ENCODE measurements around the gene PPP1R8. TPM values are rescaled to one million over a fixed set of nuclear protein-coding genes. Genes with fewer than 3 reads are reported as not detected.
"Not testable (repeated sequence)": the region's sequence is repeated elsewhere in the genome, so short reads cannot be mapped to it uniquely, and the experiment has no call there.

PPP1R8 gene
- total RNA-seq, 2 experiments from 2014 or later, result 55.8 to 57.5 TPM

DNA sequence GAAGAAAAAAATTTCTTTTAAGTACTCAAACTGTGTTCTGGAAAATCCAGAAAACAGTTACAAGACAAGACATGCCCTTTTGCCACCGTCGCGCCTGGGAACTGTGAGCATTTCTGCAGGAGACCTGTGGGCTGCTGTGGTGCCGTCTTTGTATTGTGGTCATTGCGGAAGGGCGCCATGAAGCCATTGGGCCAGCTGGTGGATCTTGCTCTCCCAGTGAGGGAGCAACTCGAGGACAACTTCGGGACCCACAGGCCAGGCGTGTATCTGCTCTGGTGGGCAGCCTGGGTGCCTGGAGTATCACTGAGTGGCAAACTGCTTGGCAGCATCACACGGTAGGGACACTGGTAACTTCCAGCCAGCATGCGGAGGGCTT is 38.0 kb downstream of the PPP1R8 start:
- H3K36me3 Mint-ChIP-seq (ENCODE audit: low read depth), result peaks cover 3% of the 10 kb centered on the region
- ChIA-PET POLR2A (no interaction called here), CTCF (no interaction called here)
- no peaks in the 10 kb centered on the region for H3K27me3 Mint-ChIP-seq
- peaks cover 58% of the 10 kb centered on the region for H3K4me1 Mint-ChIP-seq
- H3K9me3 Mint-ChIP-seq, result no peaks in the 10 kb centered on the region
- H3K4me3 Mint-ChIP-seq, result peak overlapping the region; percentile 66
- H3K27ac Mint-ChIP-seq, result peak overlapping the region; percentile 95
- no peak for DNase-seq

- ChIA-PET CTCF (interaction anchor here (0.6 kb wide), 1 partner anchor 109 kb away, joined by 4 read pairs; no protein-coding TSS in a partner anchor), POLR2A (no interaction called here)
- peak overlapping the region; percentile 66 for H3K4me3 Mint-ChIP-seq
- no peaks in the 10 kb centered on the region for H3K9me3 Mint-ChIP-seq
- peaks cover 56% of the 10 kb centered on the region for H3K4me1 Mint-ChIP-seq
- peak; percentile 82 for DNase-seq
- H3K36me3 Mint-ChIP-seq (ENCODE audit: low read depth), result peaks cover 3% of the 10 kb centered on the region
- H3K27ac Mint-ChIP-seq, result peak overlapping the region; percentile 95
- H3K27me3 Mint-ChIP-seq, result no peaks in the 10 kb centered on the region
These were observed 38.5 kb downstream of the PPP1R8 start for GRCh38 chr1:27868932-27869718.

- no peaks in the 10 kb centered on the region for H3K27me3 Mint-ChIP-seq
- H3K27ac Mint-ChIP-seq, result peak overlapping the region; percentile 95
- H3K36me3 Mint-ChIP-seq (ENCODE audit: low read depth), result peaks cover 3% of the 10 kb centered on the region
- ChIA-PET POLR2A (no interaction called here), CTCF (interaction anchor here (0.6 kb wide), 1 partner anchor 108 kb away, joined by 4 read pairs; no protein-coding TSS in a partner anchor)
- H3K4me1 Mint-ChIP-seq, result peaks cover 52% of the 10 kb centered on the region
- DNase-seq, result no peak
- no peaks in the 10 kb centered on the region for H3K9me3 Mint-ChIP-seq
- peak overlapping the region; percentile 66 for H3K4me3 Mint-ChIP-seq
These were observed 39.1 kb downstream of the PPP1R8 start for GRCh38 chr1:27869719-27870085.

GRCh38 chr1:27871076-27871475 is 40.5 kb downstream of the PPP1R8 start:
- H3K36me3 Mint-ChIP-seq (ENCODE audit: low read depth); POLR2A ChIA-PET; H3K27ac Mint-ChIP-seq; CTCF ChIA-PET; H3K4me3 Mint-ChIP-seq; H3K9me3 Mint-ChIP-seq; DNase-seq; H3K27me3 Mint-ChIP-seq: not testable (repeated sequence)
- H3K4me1 Mint-ChIP-seq, result peaks cover 49% of the 10 kb centered on the region

- ChIA-PET POLR2A (no interaction called here), CTCF (interaction anchor here (1.6 kb wide), 1 partner anchor 87 kb away, joined by 4 read pairs; the partner anchor contains the start of gene XKR8)
- Mint-ChIP-seq H3K36me3 (ENCODE audit: low read depth) (peaks cover 3% of the 10 kb centered on the region), H3K27ac (peak within 1 kb of the TSS; percentile 87), H3K27me3 (no peaks in the 10 kb centered on the region), H3K9me3 (no peaks in the 10 kb centered on the region), H3K4me1 (peaks cover 42% of the 10 kb centered on the region), H3K4me3 (peak within 1 kb of the TSS; percentile 91)
- peak; percentile 77 for DNase-seq
These were observed 41.6 kb downstream of the PPP1R8 start, which contains the start of gene THEMIS2 for GRCh38 chr1:27872059-27872801. Gene THEMIS2, plus strand, starts transcription at chr1:27872544. Its CDS starts 28 bp downstream, at chr1:27872572.

GRCh38 chr1:27872802-27873551 is 42.4 kb downstream of the PPP1R8 start:
- peaks cover 3% of the 10 kb centered on the region for H3K36me3 Mint-ChIP-seq (ENCODE audit: low read depth)
- peak; percentile 34 for DNase-seq
- H3K9me3 Mint-ChIP-seq, result no peaks in the 10 kb centered on the region
- H3K27ac Mint-ChIP-seq, result peak overlapping the region; percentile 87
- POLR2A ChIA-PET, result no interaction called here
- peak overlapping the region; percentile 91 for H3K4me3 Mint-ChIP-seq
- CTCF ChIA-PET, result interaction anchor here (1.6 kb wide), 1 partner anchor 86 kb away, joined by 4 read pairs; the partner anchor contains the start of gene XKR8
- no peaks in the 10 kb centered on the region for H3K27me3 Mint-ChIP-seq
- peaks cover 46% of the 10 kb centered on the region for H3K4me1 Mint-ChIP-seq

- CTCF ChIA-PET, result interaction anchor here (1.2 to 1.6 kb wide), 2 partner anchors 16 to 86 kb away, joined by 3 to 4 read pairs; partner anchors contain the start of gene XKR8
- no peaks in the 10 kb centered on the region for H3K27me3 Mint-ChIP-seq
- no peaks in the 10 kb centered on the region for H3K9me3 Mint-ChIP-seq
- peaks cover 45% of the 10 kb centered on the region for H3K4me1 Mint-ChIP-seq
- POLR2A ChIA-PET, result no interaction called here
- peak overlapping the region; percentile 87 for H3K27ac Mint-ChIP-seq
- no peak for DNase-seq
- H3K4me3 Mint-ChIP-seq, result peak overlapping the region; percentile 91
- peaks cover 3% of the 10 kb centered on the region for H3K36me3 Mint-ChIP-seq (ENCODE audit: low read depth)
These were observed 43.2 kb downstream of the PPP1R8 start for GRCh38 chr1:27873671-27874384.

- Mint-ChIP-seq H3K27me3 (no peaks in the 10 kb centered on the region), H3K27ac (no peak overlapping the region), H3K36me3 (ENCODE audit: low read depth) (peaks cover 8% of the 10 kb centered on the region), H3K9me3 (no peaks in the 10 kb centered on the region), H3K4me1 (peaks cover 33% of the 10 kb centered on the region), H3K4me3 (no peak overlapping the region)
- ChIA-PET POLR2A (no interaction called here), CTCF (interaction anchor here (0.5 to 1.6 kb wide), 4 partner anchors 10 to 1228 kb away, joined by 3 to 6 read pairs (median 4); partner anchors contain the start of gene EYA3)
- no peak for DNase-seq
These were observed 45.9 kb downstream of the PPP1R8 start for GRCh38 chr1:27876341-27877114.

GRCh38 chr1:27877115-27877416 is 46.5 kb downstream of the PPP1R8 start:
- H3K27me3 Mint-ChIP-seq, result no peaks in the 10 kb centered on the region
- CTCF ChIA-PET, result interaction anchor here (0.6 to 1.6 kb wide), 5 partner anchors 9 to 844 kb away, joined by 3 to 6 read pairs (median 4); partner anchors contain the start of gene EYA3
- no peak overlapping the region for H3K27ac Mint-ChIP-seq
- DNase-seq, result no peak
- H3K4me1 Mint-ChIP-seq, result peaks cover 28% of the 10 kb centered on the region
- POLR2A ChIA-PET, result interaction anchor here (0.6 kb wide), 1 partner anchor 130 kb away, joined by 3 read pairs; no protein-coding TSS in a partner anchor
- H3K9me3 Mint-ChIP-seq, result no peaks in the 10 kb centered on the region
- H3K4me3 Mint-ChIP-seq, result no peak overlapping the region
- H3K36me3 Mint-ChIP-seq (ENCODE audit: low read depth), result peaks cover 8% of the 10 kb centered on the region

DNA sequence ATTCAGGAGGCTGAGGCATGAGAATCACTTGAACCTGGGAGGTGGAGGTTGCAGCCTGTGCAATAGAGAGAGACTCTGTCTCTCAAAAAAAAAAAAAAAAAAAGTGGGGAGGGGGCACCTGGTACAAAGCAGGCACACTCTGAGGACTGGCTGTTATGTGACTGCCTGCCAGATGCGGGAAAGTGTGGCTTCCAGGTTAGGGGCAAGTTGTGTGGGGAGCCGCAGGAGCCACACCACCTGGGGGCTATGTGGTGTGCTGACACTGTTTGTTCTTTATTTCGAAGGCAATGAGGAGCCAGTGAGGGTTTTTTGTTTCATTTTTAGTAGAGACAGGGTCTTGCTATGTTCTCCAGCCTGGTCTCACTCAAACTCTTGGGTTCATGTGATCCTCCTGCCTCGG is 47.5 kb downstream of the PPP1R8 start:
- ChIA-PET POLR2A (no interaction called here), CTCF (interaction anchor here (1.3 to 1.6 kb wide), 2 partner anchors 9 to 14 kb away, joined by 4 to 6 read pairs; no protein-coding TSS in a partner anchor)
- Mint-ChIP-seq H3K27me3 (no peaks in the 10 kb centered on the region), H3K9me3 (no peaks in the 10 kb centered on the region), H3K4me3 (no peak overlapping the region), H3K4me1 (peaks cover 25% of the 10 kb centered on the region), H3K36me3 (ENCODE audit: low read depth) (peaks cover 12% of the 10 kb centered on the region), H3K27ac (peak overlapping the region; percentile 36)
- DNase-seq, result no peak

- ChIA-PET POLR2A (no interaction called here), CTCF (interaction anchor here (1.2 to 1.3 kb wide), 2 partner anchors 8 to 13 kb away, joined by 4 read pairs; no protein-coding TSS in a partner anchor)
- Mint-ChIP-seq H3K27me3 (no peaks in the 10 kb centered on the region), H3K36me3 (ENCODE audit: low read depth) (peaks cover 11% of the 10 kb centered on the region), H3K4me1 (peaks cover 17% of the 10 kb centered on the region), H3K27ac (peak overlapping the region; percentile 28), H3K9me3 (no peaks in the 10 kb centered on the region), H3K4me3 (no peak overlapping the region)
- no peak for DNase-seq
These were observed 48.3 kb downstream of the PPP1R8 start for GRCh38 chr1:27878787-27879335.
